Measurements from ENCODE around the gene PAK3.

PAK3 gene

GRCh38 chrX:111169141-111169540 is 73.2 kb downstream of the PAK3 start:
- Histone ChIP-seq H3K79me2 (ENCODE audit: insufficient read depth, low read length) (no peaks in the 10 kb centered on the region), H4K20me1 (ENCODE audit: low read depth, low read length) (no peaks in the 10 kb centered on the region), H3K9me3 (ENCODE audit: insufficient read depth, low read length) (no peaks in the 10 kb centered on the region), H3K36me3 (ENCODE audit: low read length) (no peaks in the 10 kb centered on the region), H3K27ac (ENCODE audit: low read depth, low read length) (no peak overlapping the region), H3K4me3 (ENCODE audit: insufficient read depth, low read length, poor library complexity, severe bottlenecking) (no peak overlapping the region), H2AFZ (ENCODE audit: low read depth, low read length, severe bottlenecking) (no peak overlapping the region), H3K4me2 (ENCODE audit: low read depth, low read length, poor library complexity, severe bottlenecking) (no peak overlapping the region), H3F3A (ENCODE audit: insufficient read depth) (no peaks in the 10 kb centered on the region), H3K9ac (ENCODE audit: low read length) (no peak overlapping the region), H3K9me2 (replicated peaks; ENCODE audit: insufficient read depth, low read length) (no peaks in the 10 kb centered on the region), H3K27me3 (ENCODE audit: low read length) (no peaks in the 10 kb centered on the region)
- TF ChIP-seq EZH2phosphoT487 (conservative IDR thresholded peaks at IDR 0.05; ENCODE audit: low read length) (no peak), CTCF (IDR thresholded peaks at IDR 0.05; ENCODE audit: insufficient read depth, low read length, poor library complexity, severe bottlenecking) (no peak)

- H2AFZ ChIP-seq (ENCODE audit: low read depth, low read length, severe bottlenecking): no peak overlapping the region
- no peaks in the 10 kb centered on the region for H3K79me2 ChIP-seq (ENCODE audit: insufficient read depth, low read length)
- no peak overlapping the region for H3K27ac ChIP-seq (ENCODE audit: low read depth, low read length)
- no peak overlapping the region for H3K4me3 ChIP-seq (ENCODE audit: insufficient read depth, low read length, poor library complexity, severe bottlenecking)
- H3K4me2 ChIP-seq (ENCODE audit: low read depth, low read length, poor library complexity, severe bottlenecking): no peak overlapping the region
- H3K9me2 ChIP-seq (replicated peaks; ENCODE audit: insufficient read depth, low read length): no peaks in the 10 kb centered on the region
- H3K27me3 ChIP-seq (ENCODE audit: low read length): no peaks in the 10 kb centered on the region
- H3K9ac ChIP-seq (ENCODE audit: low read length): no peak overlapping the region
- H3K36me3 ChIP-seq (ENCODE audit: low read length): no peaks in the 10 kb centered on the region
- no peaks in the 10 kb centered on the region for H3K9me3 ChIP-seq (ENCODE audit: insufficient read depth, low read length)
- no peaks in the 10 kb centered on the region for H4K20me1 ChIP-seq (ENCODE audit: low read depth, low read length)
- TF ChIP-seq CTCF (IDR thresholded peaks at IDR 0.05; ENCODE audit: insufficient read depth, low read length, poor library complexity, severe bottlenecking) (no peak), EZH2phosphoT487 (conservative IDR thresholded peaks at IDR 0.05; ENCODE audit: low read length) (no peak)
- no peaks in the 10 kb centered on the region for H3F3A ChIP-seq (ENCODE audit: insufficient read depth)
These were observed 74.0 kb downstream of the PAK3 start for GRCh38 chrX:111170017-111170416.

- H3F3A ChIP-seq (ENCODE audit: insufficient read depth): no peaks in the 10 kb centered on the region
- H3K4me2 ChIP-seq (ENCODE audit: low read depth, low read length, poor library complexity, severe bottlenecking): no peak overlapping the region
- no peak overlapping the region for H3K27ac ChIP-seq (ENCODE audit: low read depth, low read length)
- H3K9me3 ChIP-seq (ENCODE audit: insufficient read depth, low read length): no peaks in the 10 kb centered on the region
- H3K36me3 ChIP-seq (ENCODE audit: low read length): no peaks in the 10 kb centered on the region
- TF ChIP-seq EZH2phosphoT487 (conservative IDR thresholded peaks at IDR 0.05; ENCODE audit: low read length): no peak
- TF ChIP-seq CTCF (IDR thresholded peaks at IDR 0.05; ENCODE audit: insufficient read depth, low read length, poor library complexity, severe bottlenecking): no peak
- no peak overlapping the region for H3K4me3 ChIP-seq (ENCODE audit: insufficient read depth, low read length, poor library complexity, severe bottlenecking)
- no peaks in the 10 kb centered on the region for H3K79me2 ChIP-seq (ENCODE audit: insufficient read depth, low read length)
- H2AFZ ChIP-seq (ENCODE audit: low read depth, low read length, severe bottlenecking): no peak overlapping the region
- no peaks in the 10 kb centered on the region for H4K20me1 ChIP-seq (ENCODE audit: low read depth, low read length)
- H3K9me2 ChIP-seq (replicated peaks; ENCODE audit: insufficient read depth, low read length): no peaks in the 10 kb centered on the region
- no peak overlapping the region for H3K9ac ChIP-seq (ENCODE audit: low read length)
- no peaks in the 10 kb centered on the region for H3K27me3 ChIP-seq (ENCODE audit: low read length)
These were observed 84.8 kb downstream of the PAK3 start for GRCh38 chrX:111180750-111181240.
